DND-41 (cell line): ENCODE results near the gene SUSD6.

ENCODE experiments used
- ATAC-seq: fragments of 200-7000 bp; cut with Tn5 transposase; 3 replicates; pipeline ENCODE4 v1.9.1; 2021; ENCODE audit warnings: low read depth; ENCODE audit not compliant: insufficient read depth
- DNase-seq: peaks from one replicate; pipeline ENCODE4 v3.0.0-alpha.2; 2020
- H2AFZ ChIP-seq: 2 replicates; pipeline ENCODE4 v1.6.0; 2012; ENCODE audit warnings: low read depth, low read length
- H3K27ac ChIP-seq: 2 replicates; pipeline ENCODE4 v1.5.1; 2012; ENCODE audit warnings: low read length, inconsistent platforms
- H3K27me3 ChIP-seq: fragments of 200-600 bp; sonication (generic); 2 replicates; pipeline ENCODE4 v1.6.0; 2012; ENCODE audit warnings: low read length, mild to moderate bottlenecking, inconsistent platforms; ENCODE audit not compliant: insufficient read depth, poor library complexity
- H3K36me3 ChIP-seq: 2 replicates; pipeline ENCODE4 v1.5.1; 2012; ENCODE audit warnings: low read length, inconsistent platforms; ENCODE audit not compliant: insufficient read depth
- H3K4me1 ChIP-seq: 2 replicates; pipeline ENCODE4 v1.5.1; 2012; ENCODE audit warnings: mild to moderate bottlenecking, low read length; ENCODE audit not compliant: insufficient read depth
- H3K4me2 ChIP-seq: 2 replicates; pipeline ENCODE4 v1.6.0; 2012; ENCODE audit warnings: mild to moderate bottlenecking, moderate library complexity, low read length, inconsistent platforms; ENCODE audit not compliant: insufficient read depth
- H3K4me3 ChIP-seq, 2 experiments: fragments of 200-600 bp in 1 of 2; shearing (Covaris generic) in 1 of 2; 2 replicates each; pipeline ENCODE4 v1.5.1; 2012 to 2016; ENCODE audit warnings: inconsistent platforms in 2 of 2, low read length in 2 of 2, mild to moderate bottlenecking in 2 of 2, low read depth in 1 of 2, moderate library complexity in 1 of 2
- H3K79me2 ChIP-seq: 2 replicates; pipeline ENCODE4 v1.6.0; 2012; ENCODE audit warnings: low read length, inconsistent platforms; ENCODE audit not compliant: insufficient read depth
- H3K9ac ChIP-seq: 2 replicates; pipeline ENCODE4 v1.6.0; 2012; ENCODE audit warnings: low read depth, mild to moderate bottlenecking, inconsistent platforms, low read length, moderate library complexity
- H3K9me3 ChIP-seq: 2 replicates; pipeline ENCODE4 v1.5.1; 2012; ENCODE audit warnings: low read length, moderate library complexity, mild to moderate bottlenecking, inconsistent platforms; ENCODE audit not compliant: insufficient read depth, severe bottlenecking
- H4K20me1 ChIP-seq: 2 replicates; pipeline ENCODE4 v1.6.0; 2012; ENCODE audit warnings: low read length; ENCODE audit not compliant: insufficient read depth
- EZH2 ChIP-seq: IDR thresholded peaks from 3 replicates; pipeline ENCODE4 v1.6.1; 2012; ENCODE audit warnings: borderline replicate concordance, low read depth, mild to moderate bottlenecking, moderate library complexity, low read length, inconsistent platforms; ENCODE audit not compliant: severe bottlenecking
- TF ChIP-seq, protein P1 (sequence below): IDR thresholded peaks from 2 replicates; pipeline ENCODE4 v1.5.1; 2012; ENCODE audit warnings: borderline replicate concordance, low read length, moderate library complexity, mild to moderate bottlenecking; ENCODE audit not compliant: poor library complexity, severe bottlenecking; ENCODE audit errors: extremely low read depth

The SUSD6 gene

DNA sequence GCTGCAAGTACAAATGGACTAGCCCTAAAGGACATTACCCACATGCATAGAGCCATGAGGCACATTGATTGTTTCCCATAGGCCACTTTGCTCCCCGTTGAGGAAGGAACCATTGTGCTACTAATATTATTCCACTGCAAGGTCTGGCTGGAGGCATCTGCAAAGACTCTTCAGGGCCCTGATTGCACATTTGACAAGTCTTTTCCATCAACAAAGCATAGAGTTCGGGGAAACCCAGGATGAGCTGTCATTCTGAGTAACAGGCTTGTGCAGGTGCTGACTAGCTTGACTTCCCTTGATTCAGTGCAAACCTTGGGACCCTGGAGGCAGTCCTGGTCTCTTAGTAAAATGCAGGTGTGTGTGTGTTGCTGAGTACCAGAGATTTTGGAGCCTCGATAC, 73.8 kb downstream of the SUSD6 start:
- Histone ChIP-seq H3K4me1 (no peaks in the 10 kb centered on the region), H3K36me3 (no peaks in the 10 kb centered on the region), H2AFZ (no peak overlapping the region), H4K20me1 (peaks cover 7% of the 10 kb centered on the region; the same call in 1 of the 2 replicates), H3K79me2 (no peaks in the 10 kb centered on the region), H3K4me2 (no peak overlapping the region), H3K27ac (no peak overlapping the region), H3K4me3 (no peak overlapping the region), H3K27me3 (no peaks in the 10 kb centered on the region), H3K9ac (no peak overlapping the region), H3K9me3 (no peaks in the 10 kb centered on the region)
- peak; percentile 9 for DNase-seq
- no peak for TF ChIP-seq EZH2
- TF ChIP-seq, protein P1, sequence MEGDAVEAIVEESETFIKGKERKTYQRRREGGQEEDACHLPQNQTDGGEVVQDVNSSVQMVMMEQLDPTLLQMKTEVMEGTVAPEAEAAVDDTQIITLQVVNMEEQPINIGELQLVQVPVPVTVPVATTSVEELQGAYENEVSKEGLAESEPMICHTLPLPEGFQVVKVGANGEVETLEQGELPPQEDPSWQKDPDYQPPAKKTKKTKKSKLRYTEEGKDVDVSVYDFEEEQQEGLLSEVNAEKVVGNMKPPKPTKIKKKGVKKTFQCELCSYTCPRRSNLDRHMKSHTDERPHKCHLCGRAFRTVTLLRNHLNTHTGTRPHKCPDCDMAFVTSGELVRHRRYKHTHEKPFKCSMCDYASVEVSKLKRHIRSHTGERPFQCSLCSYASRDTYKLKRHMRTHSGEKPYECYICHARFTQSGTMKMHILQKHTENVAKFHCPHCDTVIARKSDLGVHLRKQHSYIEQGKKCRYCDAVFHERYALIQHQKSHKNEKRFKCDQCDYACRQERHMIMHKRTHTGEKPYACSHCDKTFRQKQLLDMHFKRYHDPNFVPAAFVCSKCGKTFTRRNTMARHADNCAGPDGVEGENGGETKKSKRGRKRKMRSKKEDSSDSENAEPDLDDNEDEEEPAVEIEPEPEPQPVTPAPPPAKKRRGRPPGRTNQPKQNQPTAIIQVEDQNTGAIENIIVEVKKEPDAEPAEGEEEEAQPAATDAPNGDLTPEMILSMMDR, result no peak
- ATAC-seq, result peak; percentile 50; the same call in 1 of the 3 replicates

DNA sequence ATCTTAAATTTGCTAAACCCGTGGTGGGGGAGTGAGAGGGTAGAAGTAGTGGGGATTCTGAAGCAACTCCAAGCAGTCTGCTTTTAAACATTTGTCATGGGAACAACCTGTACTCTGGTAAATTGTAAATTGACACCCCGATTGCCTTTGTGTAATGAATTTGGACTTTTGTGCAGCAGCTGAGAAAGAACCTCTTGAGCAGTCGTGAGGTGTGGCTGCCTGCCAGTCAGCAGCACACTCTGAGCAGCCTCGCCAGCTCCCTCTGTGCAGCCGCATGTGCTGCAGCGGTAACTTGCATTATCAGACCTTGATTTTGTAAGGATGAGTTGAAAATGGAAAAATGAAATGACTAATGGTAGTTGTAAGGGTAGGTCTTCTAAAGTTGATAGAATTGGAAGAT, 74.3 kb downstream of the SUSD6 start:
- no peak overlapping the region for H3K9ac ChIP-seq
- H3K27ac ChIP-seq, result no peak overlapping the region
- DNase-seq (no peak), ATAC-seq (no peak)
- H3K79me2 ChIP-seq, result no peaks in the 10 kb centered on the region
- H3K4me2 ChIP-seq, result no peak overlapping the region
- H3K27me3 ChIP-seq, result no peaks in the 10 kb centered on the region
- no peaks in the 10 kb centered on the region for H3K9me3 ChIP-seq
- H2AFZ ChIP-seq, result no peak overlapping the region
- no peaks in the 10 kb centered on the region for H3K4me1 ChIP-seq
- no peaks in the 10 kb centered on the region for H3K36me3 ChIP-seq
- no peak for TF ChIP-seq EZH2
- TF ChIP-seq, protein P1, result no peak
- H3K4me3 ChIP-seq, result no peak overlapping the region
- H4K20me1 ChIP-seq, result peaks cover 7% of the 10 kb centered on the region; the same call in 1 of the 2 replicates

DNA sequence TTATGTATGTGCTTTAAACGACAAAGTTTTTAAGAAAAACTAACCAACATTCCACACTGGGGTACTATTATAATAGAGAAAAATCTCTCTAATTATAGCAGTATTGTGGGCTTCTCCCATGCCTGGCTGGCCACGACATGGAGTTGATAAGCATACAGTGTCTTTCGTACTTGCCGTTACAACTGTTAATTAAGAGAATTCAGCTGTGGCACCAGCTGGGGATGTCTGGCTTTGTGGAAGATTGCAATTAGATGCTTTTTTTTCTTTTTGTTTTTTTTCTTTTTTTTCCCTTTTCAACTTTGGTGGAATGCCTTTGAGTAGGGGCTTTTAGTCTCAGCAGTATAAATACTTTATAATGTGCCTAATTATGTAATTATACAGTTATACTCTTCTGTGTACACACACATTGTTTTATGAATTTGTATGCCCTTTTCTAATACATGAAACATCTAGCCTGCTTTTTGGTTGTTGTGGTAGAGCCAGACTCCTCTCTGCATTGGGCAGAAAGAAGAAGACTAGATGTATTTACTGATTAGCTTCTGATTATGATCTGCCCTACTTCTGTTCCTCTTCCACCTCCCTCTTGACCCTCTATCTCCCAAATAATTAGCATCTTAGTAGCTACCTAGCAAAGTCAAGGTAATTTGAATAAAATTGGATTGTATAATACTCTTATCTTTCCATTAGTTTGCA, 76.4 kb downstream of the SUSD6 start:
- H3K79me2 ChIP-seq, result no peaks in the 10 kb centered on the region
- H3K27me3 ChIP-seq, result no peaks in the 10 kb centered on the region
- no peak for DNase-seq

More for the DNA sequence above, 76.4 kb downstream of the SUSD6 start:
- Histone ChIP-seq H3K4me3 (no peak overlapping the region), H3K4me1 (no peaks in the 10 kb centered on the region), H3K27ac (no peak overlapping the region), H2AFZ (no peak overlapping the region), H3K36me3 (no peaks in the 10 kb centered on the region), H3K4me2 (no peak overlapping the region), H3K9me3 (no peaks in the 10 kb centered on the region), H4K20me1 (peaks cover 7% of the 10 kb centered on the region; the same call in 1 of the 2 replicates), H3K9ac (no peak overlapping the region)
- TF ChIP-seq EZH2, result no peak
- TF ChIP-seq, protein P1, result no peak
- peak; percentile 27; the same call in 1 of the 3 replicates for ATAC-seq
